B cell (primary cell): ENCODE results near the gene GORASP1. TPM values are rescaled to one million over a fixed set of nuclear protein-coding genes. Genes with fewer than 3 reads are reported as not detected.
A peak's percentile ranks its signal among the peaks of the same experiment; 100 is the strongest.

Source experiments
- ATAC-seq: fragments of 200-7000 bp; cut with Tn5 transposase; one replicate; pipeline ENCODE4 v1.10.0; 2021; ENCODE audit warnings: low read depth, mild to moderate bottlenecking, moderate number of reproducible peaks, moderate library complexity
- CTCF ChIA-PET: fragments of 350-600 bp; sonication (Branson Sonifier 250); formaldehyde crosslinking; loops from one replicate; lab custom pipeline; 2021; ENCODE audit warnings: antibody characterized with exemption, inconsistent platforms; lab: Charles Lee
- POLR2A ChIA-PET: fragments of 350-600 bp; sonication (Branson Sonifier 250); formaldehyde crosslinking; loops from one replicate; lab custom pipeline; 2021; ENCODE audit warnings: antibody characterized with exemption; lab: Charles Lee
- DNase-seq: peaks from one replicate; pipeline ENCODE4 v3.0.0; 2013
- H2AFZ ChIP-seq: 2 replicates; pipeline ENCODE4 v1.6.1; 2012; ENCODE audit warnings: mild to moderate bottlenecking, low read depth, low read length; ENCODE audit not compliant: insufficient read depth, poor library complexity, severe bottlenecking
- H3K27ac ChIP-seq, 2 donors: 1 replicate in 1 of 2; 2 replicates in 1 of 2; pipeline ENCODE4 v1.5.1; 2012 to 2013; ENCODE audit warnings: low read length in 2 of 2, mild to moderate bottlenecking in 2 of 2, moderate library complexity in 1 of 2
- H3K27me3 ChIP-seq, 4 experiments: fragments of 200-600 bp in 1 of 4; sonication (generic) in 1 of 4; replicated peaks in 1 of 4; 1 replicate in 2 of 4; 2 replicates in 2 of 4; pipeline versions ENCODE4 v1.6.1 to v1.7.0; 2013 to 2016; ENCODE audit warnings: low read length in 3 of 4, mild to moderate bottlenecking in 2 of 4, mixed read lengths in 1 of 4, moderate library complexity in 1 of 4; ENCODE audit not compliant: insufficient read depth in 4 of 4, control insufficient read depth in 3 of 4; ENCODE audit errors: control extremely low read depth in 1 of 4
- H3K36me3 ChIP-seq, 2 experiments: replicated peaks in 1 of 2; 1 replicate in 1 of 2; 2 replicates in 1 of 2; pipeline versions ENCODE4 v1.6.1 to v1.7.1; 2013; ENCODE audit warnings: low read length in 1 of 2; ENCODE audit not compliant: insufficient read depth in 2 of 2, control insufficient read depth in 1 of 2; ENCODE audit errors: control extremely low read depth in 1 of 2, extremely low read depth in 1 of 2
- H3K4me1 ChIP-seq, 2 donors: fragments of 200-600 bp in 1 of 2; sonication (generic) in 1 of 2; 1 replicate in 1 of 2; 2 replicates in 1 of 2; pipeline versions ENCODE4 v1.5.1 to v1.6.1; 2013 to 2017; ENCODE audit warnings: low read length in 2 of 2; ENCODE audit not compliant: control insufficient read depth in 2 of 2, insufficient read depth in 2 of 2
- H3K4me2 ChIP-seq: replicated peaks from 2 replicates; pipeline ENCODE3; 2012; ENCODE audit warnings: mild to moderate bottlenecking, low read depth, low read length; ENCODE audit not compliant: poor library complexity, severe bottlenecking
- H3K4me3 ChIP-seq, 5 experiments: fragments of 200-600 bp in 1 of 5; sonication (generic) in 1 of 5; 1 replicate in 3 of 5; 2 replicates in 2 of 5; pipeline versions ENCODE4 v1.5.1 to v1.7.0; 2011 to 2016; ENCODE audit warnings: low read length in 4 of 5, mild to moderate bottlenecking in 4 of 5, low read depth in 2 of 5, control low read depth in 1 of 5, moderate library complexity in 1 of 5; ENCODE audit not compliant: insufficient read depth in 1 of 5; ENCODE audit errors: control extremely low read depth in 1 of 5, extremely low read depth in 1 of 5
- H3K79me2 ChIP-seq: fragments of 200-600 bp; sonication (generic); one replicate; pipeline ENCODE4 v1.6.0; 2016; ENCODE audit warnings: low read length; ENCODE audit not compliant: control insufficient read depth, insufficient read depth
- H3K9ac ChIP-seq: fragments of 200-600 bp; sonication (generic); 2 replicates; pipeline ENCODE4 v1.6.1; 2017; ENCODE audit warnings: mild to moderate bottlenecking, low read length, moderate library complexity
- H3K9me3 ChIP-seq, 3 donors: one replicate each; pipeline versions ENCODE4 v1.6.1 to v1.7.1; 2013; ENCODE audit warnings: low read length in 2 of 3; ENCODE audit not compliant: control insufficient read depth in 2 of 3, insufficient read depth in 1 of 3; ENCODE audit errors: control extremely low read depth in 1 of 3
- H4K20me1 ChIP-seq: 2 replicates; pipeline ENCODE4 v1.6.0; 2012; ENCODE audit warnings: mild to moderate bottlenecking, low read length; ENCODE audit not compliant: insufficient read depth, control insufficient read depth, poor library complexity, severe bottlenecking
- H3K27ac Mint-ChIP-seq: one replicate; pipeline ENCODE4 v1.8.0; 2021; ENCODE audit warnings: mixed read lengths
- H3K27me3 Mint-ChIP-seq: one replicate; pipeline ENCODE4 v1.8.0; 2021; ENCODE audit warnings: mixed read lengths
- H3K4me1 Mint-ChIP-seq: one replicate; pipeline ENCODE4 v1.8.0; 2021; ENCODE audit warnings: mixed read lengths
- H3K4me3 Mint-ChIP-seq: one replicate; pipeline ENCODE4 v1.8.0; 2021; ENCODE audit warnings: mixed read lengths
- H3K9me3 Mint-ChIP-seq: one replicate; pipeline ENCODE4 v1.8.0; 2022; ENCODE audit warnings: mixed read lengths; ENCODE audit not compliant: insufficient read depth
- EZH2 ChIP-seq: IDR thresholded peaks from 2 replicates; pipeline ENCODE4 v1.6.1; 2012; ENCODE audit warnings: borderline replicate concordance, low read depth, mild to moderate bottlenecking, moderate library complexity, low read length; ENCODE audit not compliant: insufficient read depth, poor library complexity, severe bottlenecking
- WGBS: methylation state at CpG from one replicate; pipeline ENCODE4 v1.1.5; 2013; ENCODE audit warnings: missing lambda C conversion rate; ENCODE audit not compliant: insufficient coverage; 5-methylcytosine and 5-hydroxymethylcytosine counted together
- intact Hi-C: fragments of 100-400 bp; cut with micrococcal nuclease; formaldehyde crosslinking; loops from one replicate; pipeline ENCODE4 v1.10.0; 2022
- polyA plus RNA-seq: library from polyadenylated mRNA; depleted of rRNA; stranded (reverse); fragments of >200 nt; gene quantifications from 2 replicates; pipeline ENCODE4 v1.2.3, GENCODE V29; 2012
- total RNA-seq, 2 donors: library from RNA; stranded (reverse); fragments of 120-200 nt in 1 of 2; gene quantifications; 1 replicate in 1 of 2; 2 replicates in 1 of 2; pipeline versions ENCODE4 v1.2.3 to v1.2.4, GENCODE V29; 2013 to 2022
- TF ChIP-seq, protein P1 (sequence below): fragments of 200-600 bp; IDR thresholded peaks from one replicate; pipeline ENCODE4 v1.8.0; 2022; ENCODE audit warnings: antibody characterized with exemption, mild to moderate bottlenecking

GORASP1 gene
- total and polyA plus RNA-seq, 2 donors (not counting 1 experiment from before 2014, with no cell fraction given) = 81.7 to 84.0 TPM

DNA sequence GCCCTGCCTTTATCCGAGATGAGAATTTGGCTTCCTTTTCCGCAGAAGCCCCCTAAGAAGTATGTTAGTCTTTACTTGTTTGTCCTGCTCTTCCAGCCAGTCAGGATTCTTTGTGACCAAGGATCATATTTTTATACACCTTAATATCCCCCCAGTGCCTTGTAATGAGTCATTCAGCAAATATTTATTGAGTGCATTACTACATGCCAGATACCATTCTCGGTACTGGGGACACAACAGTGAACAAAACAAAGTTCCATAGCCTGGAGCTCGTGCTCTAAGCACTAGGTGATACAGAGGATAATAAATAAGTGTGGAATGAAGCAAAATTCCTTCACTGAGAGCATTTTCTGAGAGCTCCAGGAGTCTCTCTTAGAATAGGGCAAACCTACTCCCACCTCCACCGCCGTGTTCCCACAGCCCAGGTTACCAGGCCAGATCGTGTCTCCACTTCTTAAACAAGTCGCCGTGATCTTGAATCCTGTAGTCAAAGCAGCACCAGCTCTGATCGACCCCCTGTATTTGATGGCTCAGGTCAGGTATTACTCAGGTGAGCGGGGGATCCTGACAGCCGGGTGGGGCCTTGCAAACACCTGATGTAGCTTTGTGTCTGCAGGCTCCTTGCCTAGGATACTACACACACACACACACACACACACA is 18.5 kb upstream of the GORASP1 start:
- no peak overlapping the region for H3K4me3 Mint-ChIP-seq
- TF ChIP-seq EZH2 = no peak
- TF ChIP-seq, protein P1, sequence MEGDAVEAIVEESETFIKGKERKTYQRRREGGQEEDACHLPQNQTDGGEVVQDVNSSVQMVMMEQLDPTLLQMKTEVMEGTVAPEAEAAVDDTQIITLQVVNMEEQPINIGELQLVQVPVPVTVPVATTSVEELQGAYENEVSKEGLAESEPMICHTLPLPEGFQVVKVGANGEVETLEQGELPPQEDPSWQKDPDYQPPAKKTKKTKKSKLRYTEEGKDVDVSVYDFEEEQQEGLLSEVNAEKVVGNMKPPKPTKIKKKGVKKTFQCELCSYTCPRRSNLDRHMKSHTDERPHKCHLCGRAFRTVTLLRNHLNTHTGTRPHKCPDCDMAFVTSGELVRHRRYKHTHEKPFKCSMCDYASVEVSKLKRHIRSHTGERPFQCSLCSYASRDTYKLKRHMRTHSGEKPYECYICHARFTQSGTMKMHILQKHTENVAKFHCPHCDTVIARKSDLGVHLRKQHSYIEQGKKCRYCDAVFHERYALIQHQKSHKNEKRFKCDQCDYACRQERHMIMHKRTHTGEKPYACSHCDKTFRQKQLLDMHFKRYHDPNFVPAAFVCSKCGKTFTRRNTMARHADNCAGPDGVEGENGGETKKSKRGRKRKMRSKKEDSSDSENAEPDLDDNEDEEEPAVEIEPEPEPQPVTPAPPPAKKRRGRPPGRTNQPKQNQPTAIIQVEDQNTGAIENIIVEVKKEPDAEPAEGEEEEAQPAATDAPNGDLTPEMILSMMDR = no peak
- ChIA-PET CTCF (interaction anchor here (0.7 to 5.8 kb wide), 12 partner anchors 8 to 165 kb away, joined by 3 to 49 read pairs (median 6); partner anchors contain the start of genes GORASP1 and TTC21A), POLR2A (no interaction called here)
- H3K27me3 ChIP-seq = no peaks in the 10 kb centered on the region
- H3K36me3 ChIP-seq = peaks cover 0 to 28% of the 10 kb centered on the region in 2 experiments
- no peak for DNase-seq
- H3K4me1 Mint-ChIP-seq = peaks cover 68% of the 10 kb centered on the region
- H2AFZ ChIP-seq = no peak overlapping the region
- no peaks in the 10 kb centered on the region for H4K20me1 ChIP-seq
- H3K9ac ChIP-seq = no peak overlapping the region
- peak overlapping the region; percentile 11 for H3K27ac Mint-ChIP-seq
- intact Hi-C loops = no loop called here
- 83% methylated on average over 10 of the region's 12 CpGs for WGBS
- no peak overlapping the region for H3K27ac ChIP-seq
- H3K9me3 Mint-ChIP-seq = no peaks in the 10 kb centered on the region
- peaks cover 53 to 56% of the 10 kb centered on the region in 2 donors for H3K4me1 ChIP-seq
- ATAC-seq = no peak
- no peak overlapping the region for H3K4me2 ChIP-seq
- no peaks in the 10 kb centered on the region for H3K9me3 ChIP-seq
- H3K4me3 ChIP-seq = no peak overlapping the region
- H3K79me2 ChIP-seq = no peaks in the 10 kb centered on the region
- no peaks in the 10 kb centered on the region for H3K27me3 Mint-ChIP-seq
